Lower lobe of right lung (tissue), 2 donors: ENCODE measurements around the gene VASH1. TPM values are rescaled to one million over a fixed set of nuclear protein-coding genes. Genes with fewer than 3 reads are reported as not detected.

Experiments used
- ATAC-seq, 2 donors: fragments of 200-7000 bp; cut with Tn5 transposase; one replicate each; pipeline ENCODE4 v1.9.1; 2020 to 2022; ENCODE audit warnings: mild to moderate bottlenecking in 2 of 2, moderate library complexity in 2 of 2
- DNase-seq: peaks from one replicate; pipeline ENCODE4 v3.0.0-alpha.2; 2020
- H3K27ac ChIP-seq: fragments of 200-600 bp; one replicate; pipeline ENCODE4 v1.8.0; 2022
- H3K27me3 ChIP-seq: fragments of 200-600 bp; one replicate; pipeline ENCODE4 v1.8.0; 2022; ENCODE audit warnings: low read depth
- H3K36me3 ChIP-seq: fragments of 200-600 bp; one replicate; pipeline ENCODE4 v1.8.0; 2022; ENCODE audit warnings: mild to moderate bottlenecking
- H3K4me1 ChIP-seq: fragments of 200-600 bp; one replicate; pipeline ENCODE4 v1.8.0; 2022
- H3K4me3 ChIP-seq: fragments of 200-600 bp; one replicate; pipeline ENCODE4 v1.8.0; 2022; ENCODE audit warnings: mild to moderate bottlenecking
- H3K9me3 ChIP-seq: fragments of 200-600 bp; one replicate; pipeline ENCODE4 v1.8.0; 2022
- CTCF ChIP-seq: fragments of 200-600 bp; IDR thresholded peaks from one replicate; pipeline ENCODE4 v1.8.0; 2022; ENCODE audit warnings: antibody characterized with exemption, mild to moderate bottlenecking
- intact Hi-C: fragments of 100-400 bp; cut with DNase I; formaldehyde crosslinking; loops from one replicate; pipeline ENCODE4 v1.11.0; 2022
- total RNA-seq: library from RNA; stranded (reverse); fragmentation: NEBNext Ultra II Directional; extraction: Animal tissue kit (Norgen Biotek cat#: 25700); gene quantifications from one replicate; pipeline ENCODE4 v1.2.1, GENCODE V29; 2021
- donor health status: DM: no; HTN: yes; CAD: no; lungs with severe emphysema.

VASH1 gene
- total RNA-seq, 1 donor from 2014 or later, result 51.7 TPM

- no peak overlapping the region for H3K27ac ChIP-seq
- intact Hi-C loops, result no loop called here
- peaks cover 40% of the 10 kb centered on the region for H3K4me1 ChIP-seq
- H3K9me3 ChIP-seq, result no peaks in the 10 kb centered on the region
- H3K27me3 ChIP-seq, result no peaks in the 10 kb centered on the region
- no peak for TF ChIP-seq CTCF
- no peaks in the 10 kb centered on the region for H3K36me3 ChIP-seq
- ATAC-seq, result no peak
- no peak for DNase-seq
- no peak overlapping the region for H3K4me3 ChIP-seq
Observed at GRCh38 chr14:76724651-76725550, 36.4 kb upstream of the VASH1 start.

GRCh38 chr14:76726551-76726970, 34.7 kb upstream of the VASH1 start:
- H3K27me3 ChIP-seq, result no peaks in the 10 kb centered on the region
- peak in 1 of 2 donors; percentile 63 for ATAC-seq
- H3K36me3 ChIP-seq, result no peaks in the 10 kb centered on the region
- H3K4me3 ChIP-seq, result peak overlapping the region; percentile 15
- no peak for TF ChIP-seq CTCF
- DNase-seq, result no peak
- H3K9me3 ChIP-seq, result no peaks in the 10 kb centered on the region
- H3K4me1 ChIP-seq, result peaks cover 29% of the 10 kb centered on the region
- H3K27ac ChIP-seq, result peak overlapping the region; percentile 50
- intact Hi-C loops, result no loop called here

- peaks cover 25% of the 10 kb centered on the region for H3K4me1 ChIP-seq
- no peak for DNase-seq
- no peaks in the 10 kb centered on the region for H3K36me3 ChIP-seq
- intact Hi-C loops, result no loop called here
- H3K27me3 ChIP-seq, result no peaks in the 10 kb centered on the region
- TF ChIP-seq CTCF, result no peak
- H3K27ac ChIP-seq, result peak overlapping the region; percentile 32
- H3K9me3 ChIP-seq, result no peaks in the 10 kb centered on the region
- H3K4me3 ChIP-seq, result no peak overlapping the region
- peak in 1 of 2 donors; percentile 48 for ATAC-seq
Observed at GRCh38 chr14:76727384-76727783, 33.9 kb upstream of the VASH1 start.

- no peak for DNase-seq
Observed at GRCh38 chr14:76727901-76728300, 33.4 kb upstream of the VASH1 start.

GRCh38 chr14:76729258-76729657, 32.0 kb upstream of the VASH1 start:
- intact Hi-C loops, result no loop called here
- Histone ChIP-seq H3K9me3 (no peaks in the 10 kb centered on the region), H3K4me1 (peaks cover 25% of the 10 kb centered on the region), H3K27ac (no peak overlapping the region), H3K27me3 (no peaks in the 10 kb centered on the region), H3K4me3 (no peak overlapping the region), H3K36me3 (no peaks in the 10 kb centered on the region)
- ATAC-seq (no peak), DNase-seq (no peak)
- no peak for TF ChIP-seq CTCF

More at GRCh38 chr14:76727901-76728300, 33.4 kb upstream of the VASH1 start:
- TF ChIP-seq CTCF, result no peak
- Histone ChIP-seq H3K9me3 (no peaks in the 10 kb centered on the region), H3K36me3 (no peaks in the 10 kb centered on the region), H3K4me1 (peaks cover 25% of the 10 kb centered on the region), H3K27ac (no peak overlapping the region), H3K27me3 (no peaks in the 10 kb centered on the region), H3K4me3 (no peak overlapping the region)
- ATAC-seq, result no peak
- intact Hi-C loops, result no loop called here
